Upper lobe of left lung (tissue), 4 donors: ENCODE data around the gene IER3IP1.

Experiments
- CTCF ChIP-seq, 6 experiments: fragments of 450-650 bp in 4 of 6; fragments of 200-600 bp in 2 of 6; sonication (generic) in 2 of 6; IDR thresholded peaks; one replicate each; pipeline ENCODE4 v1.5.1; 2016 to 2019; ENCODE audit warnings: antibody characterized with exemption in 6 of 6
- EP300 ChIP-seq, 4 donors: sonication (generic); formaldehyde crosslinking; IDR thresholded peaks; one replicate each; pipeline ENCODE4 v1.5.1; 2017; ENCODE audit warnings: antibody characterized with exemption in 4 of 4, control low read depth in 2 of 4

GRCh38 chr18:47143899-47144485 lies 32.2 kb downstream of the IER3IP1 start:
- TF ChIP-seq CTCF (IDR thresholded peaks at IDR 0.05) (no peak), EP300 (IDR thresholded peaks at IDR 0.05) (no peak)
